GM21526 (cell line): ENCODE data around the gene PLEKHA3.
"Not testable (repeated sequence)": the region's sequence is repeated elsewhere in the genome, so short reads cannot be mapped to it uniquely, and the experiment has no call there.

ENCODE experiments used
- ATAC-seq: cut with Tn5 transposase; IDR thresholded peaks from one replicate; pipeline ENCODE4 v1.9.1; 2021; ENCODE audit warnings: moderate library complexity; ENCODE audit not compliant: unreplicated experiment, low FRiP score

PLEKHA3 gene

DNA sequence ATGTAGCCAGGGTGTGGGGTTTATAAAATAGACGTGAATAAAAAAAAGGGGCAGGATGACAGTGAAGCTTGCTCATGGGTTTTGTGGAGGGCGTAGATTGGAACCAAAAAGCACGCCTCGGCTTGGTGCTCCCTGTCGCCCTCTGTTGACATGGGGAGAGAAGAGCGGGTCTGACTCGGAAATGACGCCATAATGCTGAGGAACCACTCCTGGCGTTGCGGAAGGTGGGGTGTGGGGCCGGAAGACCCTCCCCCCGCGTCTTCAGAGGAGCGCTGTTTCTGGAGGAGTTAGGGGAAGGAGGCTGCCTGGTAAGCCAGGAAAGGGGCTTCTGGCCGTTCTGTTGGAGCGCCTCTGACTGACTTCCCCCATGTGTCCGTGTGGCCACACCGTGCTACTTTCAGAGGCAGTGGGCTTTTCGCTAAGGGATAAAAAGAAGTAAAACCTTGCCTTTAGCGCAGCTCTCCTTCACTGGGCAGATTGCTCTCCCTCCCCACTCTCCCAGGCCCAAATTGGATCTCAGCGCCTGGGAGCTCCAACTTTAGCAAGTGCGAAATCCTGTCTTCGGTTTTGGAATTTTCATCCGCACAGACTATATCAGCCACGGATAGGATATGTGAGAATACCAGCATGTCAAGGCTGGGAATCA is 42.8 kb downstream of the PLEKHA3 start:
- peak; percentile 92 for ATAC-seq

DNA sequence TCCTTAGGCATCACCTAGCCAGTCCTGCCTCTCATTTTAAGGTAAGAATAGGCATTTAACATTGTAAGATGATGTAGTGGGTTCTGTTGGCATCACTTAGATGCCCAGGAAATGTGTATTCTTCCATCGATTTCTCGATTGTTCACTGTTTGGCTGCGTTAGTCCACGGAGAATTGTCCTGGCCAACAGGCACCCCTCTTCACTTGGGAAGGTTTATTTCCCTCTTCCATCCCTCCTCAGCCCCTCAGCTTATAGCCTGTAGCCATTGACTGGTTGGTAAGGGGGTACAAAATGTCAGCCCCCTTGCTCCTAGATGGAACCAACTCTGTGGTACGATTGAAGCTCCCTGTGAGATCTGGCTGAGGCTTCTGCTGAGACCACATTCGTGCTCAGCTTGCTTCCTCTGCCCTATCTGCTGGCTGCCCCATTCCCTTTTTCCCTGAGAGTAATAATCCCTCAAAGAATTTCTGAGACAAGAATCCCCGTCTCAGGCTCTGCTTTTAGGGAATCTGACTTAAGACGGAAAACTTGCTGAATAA is 43.4 kb downstream of the PLEKHA3 start:
- ATAC-seq, result no peak

DNA sequence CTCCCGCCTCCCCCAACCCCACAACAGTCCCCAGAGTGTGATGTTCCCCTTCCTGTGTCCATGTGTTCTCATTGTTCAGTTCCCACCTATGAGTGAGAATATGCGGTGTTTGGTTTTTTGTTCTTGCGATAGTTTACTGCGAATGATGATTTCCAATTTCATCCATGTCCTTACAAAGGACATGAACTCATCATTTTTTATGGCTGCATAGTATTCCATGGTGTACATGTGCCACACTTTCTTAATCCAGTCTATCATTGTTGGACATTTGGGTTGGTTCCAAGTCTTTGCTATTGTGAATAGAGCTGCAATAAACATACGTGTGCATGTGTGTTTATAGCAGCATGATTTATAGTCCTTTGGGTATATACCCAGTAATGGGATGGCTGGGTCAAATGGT is 44.8 kb downstream of the PLEKHA3 start:
- not testable (repeated sequence) for ATAC-seq

DNA sequence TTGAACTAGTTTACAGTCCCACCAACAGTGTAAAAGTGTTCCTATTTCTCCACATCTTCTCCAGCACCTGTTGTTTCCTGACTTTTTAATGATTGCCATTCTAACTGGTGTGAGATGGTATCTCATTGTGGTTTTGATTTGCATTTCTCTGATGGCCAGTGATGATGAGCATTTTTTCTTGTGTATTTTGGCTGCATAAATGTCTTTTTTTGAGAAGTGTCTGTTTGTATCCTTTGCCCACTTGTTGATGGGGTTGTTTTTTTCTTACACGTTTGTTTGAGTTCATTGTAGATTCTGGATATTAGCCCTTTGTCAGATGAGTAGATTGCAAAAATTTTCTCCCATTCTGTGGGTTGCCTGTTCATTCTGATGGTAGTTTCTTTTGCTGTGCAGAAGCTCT is 45.2 kb downstream of the PLEKHA3 start:
- ATAC-seq, result not testable (repeated sequence)

DNA sequence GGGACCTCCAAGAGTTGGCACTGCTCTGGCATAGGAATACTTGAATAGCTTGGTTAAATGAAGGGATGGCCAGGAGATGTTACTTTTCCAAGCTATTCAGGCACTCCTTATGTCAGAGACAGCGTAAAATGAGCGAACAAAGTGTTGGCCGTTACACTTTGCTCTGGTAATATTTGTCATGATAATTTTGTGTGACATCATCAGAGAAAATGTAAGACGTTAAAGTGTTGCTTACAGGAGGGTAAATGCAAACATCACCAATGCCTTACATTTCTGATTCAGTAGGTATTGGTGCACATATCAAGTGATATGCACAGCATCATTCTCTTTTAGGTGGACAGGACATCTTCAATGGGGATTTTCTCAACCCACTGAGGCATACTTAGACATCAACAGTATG is 46.0 kb downstream of the PLEKHA3 start:
- no peak for ATAC-seq

DNA sequence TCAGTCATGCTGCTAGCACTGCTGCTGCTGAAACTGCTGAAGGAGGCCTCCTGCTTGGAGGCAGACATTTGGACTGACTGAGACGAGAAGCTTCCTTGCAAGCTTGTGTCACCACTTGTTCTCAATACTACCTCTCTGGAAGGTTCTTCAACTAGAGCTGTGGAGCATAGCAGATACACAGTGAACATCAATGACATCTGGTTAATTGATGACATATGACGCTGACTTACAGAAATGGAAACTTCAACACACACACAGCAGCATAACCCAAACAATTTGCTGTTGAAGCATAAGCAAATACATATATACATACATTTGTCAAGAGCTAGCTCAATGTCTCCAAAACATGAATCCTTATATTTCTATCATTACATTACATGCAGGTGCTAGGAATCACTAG is 47.3 kb downstream of the PLEKHA3 start:
- ATAC-seq, result no peak

DNA sequence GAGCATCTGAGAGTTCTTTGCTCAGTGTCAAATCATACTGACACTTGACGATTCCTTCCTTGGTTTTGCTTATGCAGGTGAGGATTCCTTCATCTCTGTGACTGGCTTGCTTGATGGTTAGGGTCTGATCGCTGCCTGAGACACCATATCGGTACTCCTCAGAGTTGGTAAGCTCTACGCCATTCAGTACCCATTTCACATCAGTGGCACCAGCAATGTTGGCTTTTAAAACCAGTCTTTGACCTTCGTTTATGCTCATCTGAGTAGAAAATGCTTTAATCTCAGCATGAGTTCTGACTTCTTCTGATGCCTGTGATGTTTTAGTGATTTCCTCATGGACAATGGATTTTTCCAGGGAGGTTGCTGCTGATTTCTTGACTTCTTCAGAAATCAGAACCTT is 48.4 kb downstream of the PLEKHA3 start:
- ATAC-seq, result no peak

DNA sequence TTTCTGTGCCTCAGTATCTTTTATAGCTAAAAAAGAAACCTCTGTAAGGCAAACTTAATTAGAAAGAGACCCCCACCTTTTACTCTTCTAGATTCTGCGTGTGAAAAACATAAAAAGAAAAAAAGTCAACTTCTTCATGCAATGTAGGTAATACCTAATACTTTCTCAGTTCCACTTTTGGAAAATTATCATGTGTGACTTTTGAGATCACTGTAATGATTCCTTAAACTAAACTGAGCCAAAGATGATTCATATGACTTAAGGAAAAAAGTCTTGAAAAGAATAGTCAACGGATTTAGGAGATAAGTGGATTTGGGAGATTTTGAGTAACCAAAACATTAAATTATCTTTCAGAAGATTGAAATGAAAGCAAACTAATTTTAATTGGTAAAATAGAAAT is 48.9 kb downstream of the PLEKHA3 start:
- no peak for ATAC-seq

DNA sequence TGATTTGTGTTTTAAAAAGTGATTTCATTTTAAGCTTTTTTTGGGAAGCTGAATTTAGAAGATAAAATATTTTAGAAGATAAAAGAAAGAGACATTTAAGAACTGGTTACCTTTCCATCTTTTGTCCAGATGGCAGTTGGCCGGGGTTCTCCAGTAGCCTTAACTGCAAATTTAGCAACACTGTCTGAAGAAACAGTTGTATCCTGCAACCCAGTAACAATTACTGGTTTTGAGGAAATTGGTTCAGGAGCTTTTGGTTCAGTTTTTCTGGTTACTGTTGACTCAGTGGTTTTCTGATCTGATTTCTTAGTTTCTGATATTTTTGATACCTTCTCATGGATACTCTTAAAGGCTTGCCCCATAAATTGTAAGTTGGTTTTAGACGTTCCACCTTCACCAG is 49.9 kb downstream of the PLEKHA3 start:
- peak; percentile 0 for ATAC-seq

DNA sequence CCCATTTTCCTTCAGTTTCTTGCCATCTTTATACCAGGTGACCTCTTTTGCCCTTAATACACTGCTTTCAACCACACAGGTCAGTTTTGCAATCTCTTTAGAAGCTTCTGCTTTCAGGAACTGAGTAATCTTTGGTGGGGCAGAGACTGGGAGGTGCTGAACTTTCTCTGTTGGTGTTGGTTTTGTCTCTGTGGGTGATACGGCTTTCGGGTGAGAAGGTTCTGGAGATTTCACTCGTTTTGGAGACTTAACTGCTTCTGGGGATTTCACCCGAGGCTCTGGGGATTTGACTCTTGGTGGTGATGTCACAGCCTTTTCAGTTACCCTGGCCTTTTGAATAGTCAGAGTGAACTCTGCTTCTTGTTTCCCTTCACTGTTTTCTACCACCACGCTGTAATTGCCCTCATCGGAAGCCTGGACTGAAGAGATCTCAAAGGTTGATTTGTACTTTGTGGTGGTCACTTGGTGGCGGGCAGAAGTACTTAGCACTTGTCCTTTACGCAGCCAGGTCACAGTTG is 50.4 kb downstream of the PLEKHA3 start:
- peak; percentile 95 for ATAC-seq

DNA sequence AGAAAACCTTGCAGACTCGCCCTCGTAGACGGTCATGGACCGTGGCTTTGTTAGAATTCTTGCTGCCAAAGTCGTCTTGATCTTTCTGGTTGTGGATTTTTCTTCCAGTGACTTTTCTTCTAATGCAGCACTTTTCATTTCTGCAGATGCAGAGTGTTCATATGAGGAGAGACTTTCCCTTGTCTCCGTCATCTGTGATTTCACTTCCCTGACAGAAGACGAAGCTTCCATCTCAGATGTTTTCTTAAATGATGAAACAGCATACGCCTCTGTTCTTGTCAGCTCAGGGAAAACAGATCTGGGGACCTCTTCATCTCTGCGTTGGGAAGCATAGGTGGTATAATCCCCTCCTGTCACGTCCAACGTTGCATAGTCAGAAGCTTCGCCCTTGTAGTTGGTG is 50.9 kb downstream of the PLEKHA3 start:
- ATAC-seq, result peak; percentile 3

DNA sequence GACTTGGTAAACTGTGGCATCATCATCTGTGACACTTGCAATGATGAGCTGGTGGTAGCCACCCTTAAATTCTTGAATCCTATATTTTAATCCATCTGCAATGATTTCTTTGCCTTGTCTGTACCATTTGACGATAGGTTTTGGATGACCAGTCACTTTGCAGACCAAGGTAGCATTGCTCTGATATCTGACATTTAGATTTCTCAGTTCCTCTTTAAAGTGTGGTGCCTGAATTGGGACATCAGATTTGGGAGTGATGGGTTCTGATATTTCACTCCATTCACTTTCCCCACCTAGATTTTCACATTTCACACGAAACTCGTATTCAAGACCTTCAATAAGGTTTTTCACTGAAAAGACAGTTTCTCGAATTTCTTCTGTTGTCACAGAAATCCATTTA is 55.8 kb downstream of the PLEKHA3 start:
- ATAC-seq, result no peak

DNA sequence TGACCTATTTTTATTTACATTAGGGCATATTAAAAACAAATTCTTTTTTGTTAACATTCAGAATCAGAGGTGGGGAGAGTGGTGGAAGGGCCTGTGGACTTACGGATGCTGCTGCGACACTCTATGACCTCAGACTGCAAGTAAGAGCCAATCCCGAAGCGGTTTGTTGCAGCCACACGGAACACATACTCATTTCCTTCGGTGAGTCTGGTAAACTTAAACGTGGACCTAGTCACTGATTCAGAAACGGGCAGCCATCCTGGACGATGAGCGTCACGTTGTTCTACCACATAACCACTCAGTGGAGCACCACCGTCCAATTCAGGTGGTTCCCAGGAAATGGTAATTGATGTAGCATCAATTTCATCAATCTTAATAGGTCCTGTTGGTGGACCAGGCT is 61.9 kb downstream of the PLEKHA3 start:
- no peak for ATAC-seq

DNA sequence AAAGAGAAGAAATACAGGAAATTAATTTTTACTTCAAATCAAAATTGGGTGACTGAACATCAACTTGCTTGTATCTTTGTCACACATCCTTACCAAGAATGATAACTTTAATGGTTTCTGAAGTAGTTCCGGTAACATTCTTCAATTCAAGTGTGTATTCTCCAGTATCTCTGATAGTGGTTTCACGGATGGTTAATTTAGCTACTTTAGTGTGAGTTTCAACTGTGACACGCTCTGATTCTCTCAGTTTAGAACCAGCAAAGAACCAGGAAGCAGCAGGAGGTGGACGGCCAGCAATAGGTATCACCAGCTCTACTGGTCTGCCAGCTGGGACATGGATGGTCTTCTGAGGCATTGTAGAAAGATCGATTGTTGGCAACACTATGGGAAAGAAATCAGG is 62.3 kb downstream of the PLEKHA3 start:
- no peak for ATAC-seq

DNA sequence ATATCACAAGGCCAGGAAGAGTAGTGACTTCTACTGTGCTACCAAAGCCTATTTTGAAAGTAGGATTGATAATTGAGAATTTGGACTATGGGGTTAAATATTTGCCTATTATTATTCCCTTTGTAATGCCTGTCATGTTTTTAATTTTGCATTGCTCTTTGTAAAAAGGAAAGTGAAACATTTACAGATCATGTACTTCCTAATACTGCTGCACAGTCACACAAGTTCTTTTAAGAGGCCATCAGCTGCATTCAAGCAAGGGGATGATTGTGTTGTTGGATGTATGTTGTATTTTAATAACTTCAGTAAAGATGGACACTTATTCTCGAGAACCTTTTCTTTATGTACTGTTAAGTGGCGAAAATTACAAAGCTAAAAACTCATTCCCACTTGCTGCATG is 70.1 kb downstream of the PLEKHA3 start:
- ATAC-seq, result no peak

DNA sequence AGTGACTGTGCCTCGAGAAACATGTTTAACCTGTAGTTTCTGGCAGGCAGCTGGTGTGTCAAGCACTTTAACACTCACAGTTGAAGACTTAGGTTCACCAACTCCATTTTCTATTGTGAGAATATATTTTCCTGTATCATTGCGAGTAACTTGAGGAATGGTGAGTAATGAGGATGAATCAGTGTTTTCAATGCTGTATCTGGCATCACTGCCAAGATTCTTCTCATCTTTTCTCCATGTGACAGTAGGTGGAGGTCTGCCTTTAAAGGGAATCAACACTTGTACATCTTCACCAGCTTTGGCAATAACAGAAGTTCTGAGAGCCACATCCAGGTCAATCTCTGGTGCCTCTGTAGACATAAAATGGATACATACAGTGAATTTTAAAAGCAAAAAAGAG is 72.8 kb downstream of the PLEKHA3 start:
- ATAC-seq, result no peak
